ENCODE measurements around the gene JAZF1. TPM values are rescaled to one million over a fixed set of nuclear protein-coding genes. Genes with fewer than 3 reads are reported as not detected.
A peak's percentile ranks its signal among the peaks of the same experiment; 100 is the strongest.

Gene JAZF1
- polyA plus RNA-seq, 1 experiment, result 18.0 TPM

- no peak overlapping the region for H3K4me3 ChIP-seq (ENCODE audit: low read depth, low read length)
- peak overlapping the region; percentile 71 for H3K27ac ChIP-seq (ENCODE audit: low read depth, low read length)
- no peaks in the 10 kb centered on the region for H3K27me3 ChIP-seq (ENCODE audit: control insufficient read depth, insufficient read depth, low read length)
- ChIA-PET POLR2A (interaction anchor here (0.7 to 1.6 kb wide), 2 partner anchors 12 to 25 kb away, joined by 3 to 4 read pairs; no protein-coding TSS in a partner anchor), CTCF (interaction anchor here (1.0 to 4.4 kb wide), 7 partner anchors 17 to 841 kb away, joined by 3 to 23 read pairs (median 4); no protein-coding TSS in a partner anchor)
- DNase-seq (ENCODE audit: low read depth, low spot score), result peak; percentile 83
- no peak for TF ChIP-seq CTCF (IDR thresholded peaks at IDR 0.05; ENCODE audit: low read depth, low read length)
- no peaks in the 10 kb centered on the region; the same call in 1 of the 2 replicates for H3K9me3 ChIP-seq (ENCODE audit: control insufficient read depth, insufficient read depth, low read length)
Observed at GRCh38 chr7:28037220-28038010, 143.2 kb downstream of the JAZF1 start.

- Histone ChIP-seq H3K4me3 (ENCODE audit: low read depth, low read length) (peak overlapping the region; percentile 29), H3K27me3 (ENCODE audit: control insufficient read depth, insufficient read depth, low read length) (no peaks in the 10 kb centered on the region), H3K9me3 (ENCODE audit: control insufficient read depth, insufficient read depth, low read length) (no peaks in the 10 kb centered on the region), H3K27ac (ENCODE audit: low read depth, low read length) (peak overlapping the region; percentile 80)
- POLR2A ChIA-PET, result no interaction called here
- no peak for DNase-seq (ENCODE audit: low read depth, low spot score)
- CTCF ChIA-PET, result interaction anchor here (2.6 kb wide), 1 partner anchor 57 kb away, joined by 11 read pairs; no protein-coding TSS in a partner anchor
- no peak for TF ChIP-seq CTCF (IDR thresholded peaks at IDR 0.05; ENCODE audit: low read depth, low read length)
Observed at GRCh38 chr7:28036696-28037095, 143.9 kb downstream of the JAZF1 start.

GRCh38 chr7:28033386-28033785, 147.2 kb downstream of the JAZF1 start:
- TF ChIP-seq CTCF (IDR thresholded peaks at IDR 0.05; ENCODE audit: low read depth, low read length), result no peak

GRCh38 chr7:28032738-28033380, 147.7 kb downstream of the JAZF1 start:
- Histone ChIP-seq H3K27me3 (ENCODE audit: control insufficient read depth, insufficient read depth, low read length) (no peaks in the 10 kb centered on the region), H3K9me3 (ENCODE audit: control insufficient read depth, insufficient read depth, low read length) (no peaks in the 10 kb centered on the region), H3K27ac (ENCODE audit: low read depth, low read length) (no peak overlapping the region), H3K4me3 (ENCODE audit: low read depth, low read length) (no peak overlapping the region)
- CTCF ChIA-PET, result interaction anchor here (0.6 kb wide), 1 partner anchor 700 kb away, joined by 6 read pairs; no protein-coding TSS in a partner anchor
- POLR2A ChIA-PET, result no interaction called here
- no peak for TF ChIP-seq CTCF (IDR thresholded peaks at IDR 0.05; ENCODE audit: low read depth, low read length)
- no peak for DNase-seq (ENCODE audit: low read depth, low spot score)

More at GRCh38 chr7:28033386-28033785, 147.2 kb downstream of the JAZF1 start:
- Histone ChIP-seq H3K27me3 (ENCODE audit: control insufficient read depth, insufficient read depth, low read length) (no peaks in the 10 kb centered on the region), H3K27ac (ENCODE audit: low read depth, low read length) (no peak overlapping the region), H3K9me3 (ENCODE audit: control insufficient read depth, insufficient read depth, low read length) (no peaks in the 10 kb centered on the region), H3K4me3 (ENCODE audit: low read depth, low read length) (no peak overlapping the region)
- ChIA-PET CTCF (no interaction called here), POLR2A (no interaction called here)
- DNase-seq (ENCODE audit: low read depth, low spot score), result no peak

GRCh38 chr7:28029051-28029450, 151.5 kb downstream of the JAZF1 start:
- DNase-seq (ENCODE audit: low read depth, low spot score), result no peak
- no peaks in the 10 kb centered on the region for H3K27me3 ChIP-seq (ENCODE audit: control insufficient read depth, insufficient read depth, low read length)
- POLR2A ChIA-PET, result no interaction called here
- H3K4me3 ChIP-seq (ENCODE audit: low read depth, low read length), result no peak overlapping the region
- no peak overlapping the region for H3K27ac ChIP-seq (ENCODE audit: low read depth, low read length)
- CTCF ChIA-PET, result interaction anchor here (3.7 kb wide), 1 partner anchor 9 kb away, joined by 21 read pairs; no protein-coding TSS in a partner anchor
- no peak for TF ChIP-seq CTCF (IDR thresholded peaks at IDR 0.05; ENCODE audit: low read depth, low read length)
- no peaks in the 10 kb centered on the region for H3K9me3 ChIP-seq (ENCODE audit: control insufficient read depth, insufficient read depth, low read length)

All from AG04450 (cell line).